GM12801 (cell line): ENCODE results near the gene PSMA7.

ENCODE experiments used
- CTCF ChIP-seq: IDR thresholded peaks from one replicate; pipeline ENCODE4 v1.5.1; 2011; ENCODE audit warnings: control low read depth; ENCODE audit not compliant: insufficient read length; ENCODE audit errors: extremely low read depth

Gene PSMA7

GRCh38 chr20:62137478-62138203 is 5.6 kb downstream of the PSMA7 start:
- no peak for TF ChIP-seq CTCF

GRCh38 chr20:62137092-62137384 is 6.2 kb downstream of the PSMA7 start:
- no peak for TF ChIP-seq CTCF

- no peak for TF ChIP-seq CTCF
These were observed 6.7 kb downstream of the PSMA7 start for GRCh38 chr20:62136283-62137091.

GRCh38 chr20:62135573-62136266 is 7.5 kb downstream of the PSMA7 start:
- no peak for TF ChIP-seq CTCF

- no peak for TF ChIP-seq CTCF
These were observed 8.4 kb downstream of the PSMA7 start for GRCh38 chr20:62134735-62135231.

GRCh38 chr20:62133864-62134263 is 9.3 kb downstream of the PSMA7 start:
- no peak for TF ChIP-seq CTCF
